ENCODE measurements around the gene TFAM.

TFAM gene

GRCh38 chr10:58384999-58385783, at the start of gene TFAM:
TSS of gene TFAM (plus strand) at chr10:58385410. CDS start at chr10:58385548, 138 bp downstream.
- peak; percentile 95 to 97 for DNase-seq

GRCh38 chr10:58336242-58336641, 49.0 kb upstream of the TFAM start:
- DNase-seq, result no peak

GRCh38 chr10:58341422-58341821, 43.8 kb upstream of the TFAM start:
- no peak for DNase-seq

- no peak for DNase-seq
These were observed 43.3 kb upstream of the TFAM start for GRCh38 chr10:58341947-58342346.

- DNase-seq, result no peak
These were observed 37.2 kb upstream of the TFAM start for GRCh38 chr10:58347967-58348366.

GRCh38 chr10:58348571-58349033, 36.6 kb upstream of the TFAM start:
- no peak for DNase-seq

GRCh38 chr10:58350023-58350422, 35.2 kb upstream of the TFAM start:
- DNase-seq, result no peak

- no peak for DNase-seq
These were observed 34.4 kb upstream of the TFAM start for GRCh38 chr10:58350619-58351323.

- DNase-seq, result no peak
These were observed 33.3 kb upstream of the TFAM start for GRCh38 chr10:58351616-58352578.

- DNase-seq, result no peak
These were observed 32.1 kb upstream of the TFAM start for GRCh38 chr10:58352956-58353610.

- DNase-seq, result no peak
These were observed 28.5 kb upstream of the TFAM start for GRCh38 chr10:58356756-58357155.

GRCh38 chr10:58358314-58358933, 26.8 kb upstream of the TFAM start:
- DNase-seq, result no peak

GRCh38 chr10:58358947-58359346, 26.3 kb upstream of the TFAM start:
- no peak for DNase-seq

GRCh38 chr10:58359541-58359940, 25.7 kb upstream of the TFAM start:
- DNase-seq, result no peak

GRCh38 chr10:58360412-58361004, 24.7 kb upstream of the TFAM start:
- DNase-seq, result no peak

- no peak for DNase-seq
These were observed 23.9 kb upstream of the TFAM start for GRCh38 chr10:58361353-58361752.

GRCh38 chr10:58362027-58362789, 23.0 kb upstream of the TFAM start:
- DNase-seq, result no peak

- DNase-seq, result no peak
These were observed 18.1 kb upstream of the TFAM start for GRCh38 chr10:58367069-58367468.

- DNase-seq, result no peak
These were observed 13.7 kb upstream of the TFAM start for GRCh38 chr10:58371473-58371872.

GRCh38 chr10:58372607-58373441, 12.4 kb upstream of the TFAM start:
- no peak for DNase-seq
